Activated naive CD8-positive, alpha-beta T cell treated with anti-CD3 and anti-CD28 coated beads, Interleukin-2, amount 10 ng/mL, durations not matched to agents 7 days and 5 days (primary cell): ENCODE measurements around the gene TLN1. TPM values are rescaled to one million over a fixed set of nuclear protein-coding genes. Genes with fewer than 3 reads are reported as not detected.

Source experiments
- ATAC-seq: fragments of 150-1000 bp; cut with Tn5 transposase; one replicate; pipeline ENCODE4 v1.10.0; 2021; ENCODE audit warnings: low read depth, moderate library complexity
- POLR2A ChIA-PET: fragments of 350-600 bp; sonication (Branson Sonifier 250); formaldehyde crosslinking; loops from one replicate; lab custom pipeline; 2021; ENCODE audit warnings: antibody characterized with exemption; lab: Charles Lee
- DNase-seq: peaks from one replicate; pipeline ENCODE4 v3.0.0; 2021
- H3K27ac Mint-ChIP-seq: one replicate; pipeline ENCODE4 v1.8.0; 2022; ENCODE audit warnings: mild to moderate bottlenecking, mixed read lengths
- H3K27me3 Mint-ChIP-seq: one replicate; pipeline ENCODE4 v1.8.0; 2022; ENCODE audit warnings: mild to moderate bottlenecking, moderate library complexity, mixed read lengths
- H3K36me3 Mint-ChIP-seq: one replicate; pipeline ENCODE4 v1.8.0; 2021; ENCODE audit warnings: mild to moderate bottlenecking, mixed read lengths
- H3K4me1 Mint-ChIP-seq: one replicate; pipeline ENCODE4 v1.8.0; 2021; ENCODE audit warnings: mixed read lengths
- H3K4me3 Mint-ChIP-seq: one replicate; pipeline ENCODE4 v1.8.0; 2022; ENCODE audit warnings: mild to moderate bottlenecking, moderate library complexity, mixed read lengths
- H3K9me3 Mint-ChIP-seq: one replicate; pipeline ENCODE4 v1.8.0; 2021; ENCODE audit warnings: mixed read lengths
- total RNA-seq, 2 experiments: library from RNA; stranded (reverse); gene quantifications; one replicate each; pipeline ENCODE4 v1.2.3, GENCODE V29; 2021

Gene TLN1
- total RNA-seq, 2 experiments from 2014 or later = 381 to 388 TPM

- peaks cover 2% of the 10 kb centered on the region for H3K4me1 Mint-ChIP-seq
- ATAC-seq (no peak), DNase-seq (no peak)
- H3K27ac Mint-ChIP-seq = no peak overlapping the region
- no peak overlapping the region for H3K4me3 Mint-ChIP-seq
- peaks cover 2% of the 10 kb centered on the region for H3K27me3 Mint-ChIP-seq
- POLR2A ChIA-PET = interaction anchor here (0.7 kb wide), 1 partner anchor 17 kb away, joined by 3 read pairs; the partner anchor contains the start of gene ARHGEF39
- H3K36me3 Mint-ChIP-seq = no peaks in the 10 kb centered on the region
- H3K9me3 Mint-ChIP-seq = no peaks in the 10 kb centered on the region
Measured at GRCh38 chr9:35682520-35683315, 49.3 kb downstream of the TLN1 start.

- H3K27ac Mint-ChIP-seq = no peak overlapping the region
- H3K4me3 Mint-ChIP-seq = no peak overlapping the region
- no peak for DNase-seq
- POLR2A ChIA-PET = no interaction called here
- peaks cover 6% of the 10 kb centered on the region for H3K27me3 Mint-ChIP-seq
- no peaks in the 10 kb centered on the region for H3K36me3 Mint-ChIP-seq
- no peak for ATAC-seq
- no peaks in the 10 kb centered on the region for H3K9me3 Mint-ChIP-seq
- peaks cover 2% of the 10 kb centered on the region for H3K4me1 Mint-ChIP-seq
Measured at GRCh38 chr9:35682051-35682450, 49.9 kb downstream of the TLN1 start.

- ATAC-seq = no peak
- H3K27me3 Mint-ChIP-seq = peaks cover 6% of the 10 kb centered on the region
- H3K4me1 Mint-ChIP-seq = peaks cover 5% of the 10 kb centered on the region
- H3K9me3 Mint-ChIP-seq = no peaks in the 10 kb centered on the region
- no peak for DNase-seq
- H3K36me3 Mint-ChIP-seq = no peaks in the 10 kb centered on the region
- POLR2A ChIA-PET = no interaction called here
- no peak overlapping the region for H3K27ac Mint-ChIP-seq
- no peak overlapping the region for H3K4me3 Mint-ChIP-seq
Measured at GRCh38 chr9:35681341-35682002, 50.5 kb downstream of the TLN1 start.

- no peaks in the 10 kb centered on the region for H3K36me3 Mint-ChIP-seq
- POLR2A ChIA-PET = interaction anchor here (1.4 kb wide), 1 partner anchor 52 kb away, joined by 4 read pairs; the partner anchor contains the start of genes CREB3 and TLN1
- ATAC-seq (no peak), DNase-seq (no peak)
- H3K27ac Mint-ChIP-seq = no peak overlapping the region
- H3K9me3 Mint-ChIP-seq = no peaks in the 10 kb centered on the region
- peaks cover 8% of the 10 kb centered on the region for H3K4me1 Mint-ChIP-seq
- no peak overlapping the region for H3K4me3 Mint-ChIP-seq
- peaks cover 8% of the 10 kb centered on the region for H3K27me3 Mint-ChIP-seq
Measured at GRCh38 chr9:35680331-35681105, 51.5 kb downstream of the TLN1 start.

GRCh38 chr9:35679766-35680330, 52.1 kb downstream of the TLN1 start:
- Mint-ChIP-seq H3K9me3 (no peaks in the 10 kb centered on the region), H3K36me3 (no peaks in the 10 kb centered on the region), H3K27ac (no peak overlapping the region), H3K4me3 (no peak overlapping the region), H3K4me1 (peaks cover 8% of the 10 kb centered on the region), H3K27me3 (peaks cover 12% of the 10 kb centered on the region)
- POLR2A ChIA-PET = interaction anchor here (1.4 kb wide), 1 partner anchor 52 kb away, joined by 4 read pairs; the partner anchor contains the start of genes CREB3 and TLN1
- DNase-seq (no peak), ATAC-seq (no peak)

- DNase-seq (no peak), ATAC-seq (no peak)
- Mint-ChIP-seq H3K9me3 (no peaks in the 10 kb centered on the region), H3K36me3 (no peaks in the 10 kb centered on the region), H3K27me3 (peaks cover 20% of the 10 kb centered on the region), H3K27ac (no peak overlapping the region), H3K4me1 (peaks cover 12% of the 10 kb centered on the region), H3K4me3 (no peak overlapping the region)
- POLR2A ChIA-PET = interaction anchor here (1.4 kb wide), 1 partner anchor 53 kb away, joined by 4 read pairs; the partner anchor contains the start of genes CREB3 and TLN1
Measured at GRCh38 chr9:35679091-35679490, 52.9 kb downstream of the TLN1 start.

GRCh38 chr9:35675732-35676392, 56.1 kb downstream of the TLN1 start:
- H3K9me3 Mint-ChIP-seq = no peaks in the 10 kb centered on the region
- H3K27ac Mint-ChIP-seq = no peak overlapping the region
- H3K36me3 Mint-ChIP-seq = no peaks in the 10 kb centered on the region
- DNase-seq (peak; percentile 64), ATAC-seq (peak; percentile 73)
- POLR2A ChIA-PET = interaction anchor here (0.7 to 2.6 kb wide), 9 partner anchors 11 to 72 kb away, joined by 3 to 18 read pairs (median 3); partner anchors contain the start of genes ARHGEF39, CCDC107, RMRP and TPM2
- peaks cover 10% of the 10 kb centered on the region for H3K4me1 Mint-ChIP-seq
- peak overlapping the region; percentile 76 for H3K4me3 Mint-ChIP-seq
- peaks cover 30% of the 10 kb centered on the region for H3K27me3 Mint-ChIP-seq

GRCh38 chr9:35675204-35675603, 56.8 kb downstream of the TLN1 start:
- ATAC-seq (no peak), DNase-seq (no peak)
- H3K36me3 Mint-ChIP-seq = no peaks in the 10 kb centered on the region
- peak overlapping the region; percentile 76 for H3K4me3 Mint-ChIP-seq
- H3K4me1 Mint-ChIP-seq = peaks cover 10% of the 10 kb centered on the region
- H3K27me3 Mint-ChIP-seq = peaks cover 30% of the 10 kb centered on the region
- H3K27ac Mint-ChIP-seq = peak overlapping the region; percentile 25
- POLR2A ChIA-PET = interaction anchor here (0.7 to 2.6 kb wide), 10 partner anchors 10 to 71 kb away, joined by 3 to 18 read pairs (median 4); partner anchors contain the start of genes ARHGEF39, CCDC107, RMRP and TPM2
- no peaks in the 10 kb centered on the region for H3K9me3 Mint-ChIP-seq

GRCh38 chr9:35674025-35674361, 58.0 kb downstream of the TLN1 start:
- Mint-ChIP-seq H3K27ac (no peak overlapping the region), H3K36me3 (no peaks in the 10 kb centered on the region), H3K9me3 (peaks cover 1% of the 10 kb centered on the region), H3K4me3 (no peak overlapping the region), H3K4me1 (peaks cover 10% of the 10 kb centered on the region), H3K27me3 (peaks cover 30% of the 10 kb centered on the region)
- POLR2A ChIA-PET = interaction anchor here (1.1 kb wide), 1 partner anchor 9 kb away, joined by 3 read pairs; the partner anchor contains the start of gene ARHGEF39
- DNase-seq (no peak), ATAC-seq (no peak)

- peak within 1 kb of the TSS; percentile 53 for H3K4me3 Mint-ChIP-seq
- H3K36me3 Mint-ChIP-seq = no peaks in the 10 kb centered on the region
- H3K9me3 Mint-ChIP-seq = peaks cover 1% of the 10 kb centered on the region
- peak within 1 kb of the TSS; percentile 62 for H3K27ac Mint-ChIP-seq
- POLR2A ChIA-PET = interaction anchor here (1.1 kb wide), 1 partner anchor 9 kb away, joined by 3 read pairs; the partner anchor contains the start of gene ARHGEF39
- H3K27me3 Mint-ChIP-seq = peaks cover 30% of the 10 kb centered on the region
- H3K4me1 Mint-ChIP-seq = peaks cover 10% of the 10 kb centered on the region
- ATAC-seq (no peak), DNase-seq (no peak)
Measured at GRCh38 chr9:35673132-35674024, 58.6 kb downstream of the TLN1 start, which contains the start of gene CA9. Gene CA9, plus strand, starts transcription at chr9:35673928. Its CDS starts 32 bp downstream, at chr9:35673960.

- Mint-ChIP-seq H3K36me3 (peaks cover 2% of the 10 kb centered on the region), H3K27ac (no peak overlapping the region), H3K4me3 (no peak overlapping the region), H3K4me1 (peaks cover 11% of the 10 kb centered on the region), H3K27me3 (peaks cover 15% of the 10 kb centered on the region), H3K9me3 (peaks cover 5% of the 10 kb centered on the region)
- DNase-seq (no peak), ATAC-seq (no peak)
- POLR2A ChIA-PET = interaction anchor here (0.8 kb wide), 1 partner anchor 23 kb away, joined by 3 read pairs; no protein-coding TSS in a partner anchor
Measured at GRCh38 chr9:35669331-35670145, 62.5 kb downstream of the TLN1 start.
